K562 treated with DMSO at 1 percent for 24 hours (cell line): ENCODE data around the gene CD80. TPM values are rescaled to one million over a fixed set of nuclear protein-coding genes. Genes with fewer than 3 reads are reported as not detected.

ENCODE experiments used
- total RNA-seq: library from RNA; unstranded; fragments of 300-600 nt; gene quantifications from 2 replicates; pipeline ENCODE4 v1.2.3, GENCODE V29; 2022; ENCODE audit warnings: low read depth; ENCODE audit not compliant: insufficient read depth

The CD80 gene
- total RNA-seq = 22.0 and 27.1 TPM in 2 replicates

GRCh38 chr3:119559441-119559963 lies at the start of gene CD80:
TSS of gene CD80 (minus strand) at chr3:119559614. CDS start at chr3:119557728, 1,886 bp downstream.

GRCh38 chr3:119597548-119598288 lies 38.3 kb upstream of the CD80 start, which contains the start of gene PLA1A:
TSS of gene PLA1A (plus strand) at chr3:119597885. CDS start at chr3:119597914, 29 bp downstream.

GRCh38 chr3:119579366-119580066 lies 20.1 kb upstream of the CD80 start, which contains the start of gene ADPRH:
TSS of gene ADPRH (plus strand) at chr3:119579492. CDS start at chr3:119582170, 2,678 bp downstream.

GRCh38 chr3:119498186-119499011 lies 61.0 kb downstream of the CD80 start, which contains the start of gene TIMMDC1:
TSS of gene TIMMDC1 (plus strand) at chr3:119498547. CDS start at chr3:119498734, 187 bp downstream.

Other genes with a start within 250 kb of the CD80 start
- 10.4 and 20.5 TPM in 2 replicates for gene TMEM39A, start 96.0 kb downstream of the CD80 start, total RNA-seq
- 3.6 and 5.9 TPM in 2 replicates for gene POGLUT1, start 90.7 kb downstream of the CD80 start, total RNA-seq
- 70.1 and 78.3 TPM in 2 replicates for gene TIMMDC1, start 61.1 kb downstream of the CD80 start, total RNA-seq
- gene ADPRH, start 19.9 kb upstream of the CD80 start, total RNA-seq = 2.7 and 4.0 TPM in 2 replicates
- not detected in 2 replicates for gene PLA1A, start 38.3 kb upstream of the CD80 start, total RNA-seq
- gene POPDC2, start 101.0 kb upstream of the CD80 start, total RNA-seq = 0.56 and 0.64 TPM in 2 replicates
- 57.0 and 60.1 TPM in 2 replicates for gene COX17, start 117.8 kb upstream of the CD80 start, total RNA-seq
- gene CFAP91, start 143.4 kb upstream of the CD80 start, total RNA-seq = not detected in 2 replicates
- gene NR1I2, start 222.5 kb upstream of the CD80 start, total RNA-seq = not detected in 2 replicates